ENCODE measurements around the gene VIPR1.

DNA sequence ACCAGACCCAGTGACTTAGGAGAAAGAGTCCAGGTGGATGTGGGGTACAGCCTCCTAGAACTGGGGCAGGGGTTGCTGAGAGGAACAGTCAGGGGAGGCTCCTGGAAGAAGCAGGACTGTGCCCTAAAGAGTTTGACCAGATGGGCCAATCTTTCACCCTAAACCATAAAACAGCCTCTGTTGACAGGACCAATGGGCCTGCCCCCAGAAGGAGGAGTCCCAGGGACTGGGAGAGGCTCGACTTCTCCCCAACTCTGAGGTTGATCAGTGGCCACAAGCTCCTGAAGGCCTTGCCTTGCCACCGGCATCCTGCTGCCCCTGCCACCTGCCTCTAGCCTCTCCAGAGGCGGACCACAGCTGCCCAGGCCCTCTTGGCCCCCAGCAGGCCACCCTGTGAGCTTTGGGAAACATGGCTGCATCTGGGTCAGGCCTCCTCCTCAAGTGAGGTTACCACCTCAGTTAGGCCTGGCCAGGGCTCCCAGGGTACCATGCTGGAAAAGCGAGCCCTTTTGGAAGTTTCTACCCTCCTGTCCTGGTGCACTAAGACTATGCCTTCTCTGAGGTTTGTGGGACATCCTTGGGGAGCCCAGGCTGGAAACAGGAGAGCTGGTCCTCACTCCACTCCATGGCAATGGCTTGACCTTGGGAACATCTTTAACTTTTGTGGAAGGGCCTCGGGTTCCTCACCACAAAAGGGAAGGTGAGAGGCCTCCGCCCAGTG, 2.8 kb downstream of the VIPR1 start:
- no peak for TF ChIP-seq SUZ12 (IDR thresholded peaks at IDR 0.05)
- TF ChIP-seq TARDBP (IDR thresholded peaks at IDR 0.05), result no peak
- no peak for TF ChIP-seq FOXA1 (IDR thresholded peaks at IDR 0.05)
- TF ChIP-seq CTBP1 (IDR thresholded peaks at IDR 0.05; ENCODE audit: borderline replicate concordance), result no peak
- no peak for TF ChIP-seq BHLHE40 (IDR thresholded peaks at IDR 0.05; ENCODE audit: borderline replicate concordance)
- TF ChIP-seq HDGF (IDR thresholded peaks at IDR 0.05; ENCODE audit: borderline replicate concordance), result no peak
- TF ChIP-seq FOXK2 (IDR thresholded peaks at IDR 0.05), result no peak
- no peak for TF ChIP-seq SP1 (IDR thresholded peaks at IDR 0.05)
